ENCODE measurements around the gene SH3RF3.

Gene SH3RF3

DNA sequence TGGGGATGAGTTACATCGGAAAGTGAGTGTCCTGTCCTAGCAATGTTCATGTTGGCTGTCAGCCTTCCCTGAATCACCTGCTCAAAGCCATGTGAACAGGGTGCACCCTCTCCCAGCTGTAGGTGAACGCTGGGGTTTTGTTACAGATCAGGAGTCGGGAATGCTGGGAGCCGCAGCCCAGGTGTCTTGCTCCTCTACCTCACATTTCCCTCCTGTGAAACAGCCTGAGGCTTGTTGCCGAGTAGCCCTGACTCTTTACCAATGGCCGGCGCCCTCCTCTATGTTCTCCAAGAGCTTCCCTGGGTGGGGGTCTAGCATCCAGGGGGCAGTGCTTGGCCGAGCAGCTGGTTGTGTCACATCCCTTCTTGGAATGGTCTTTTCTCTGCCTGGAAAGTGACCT lies 164.7 kb downstream of the SH3RF3 start:
- no peak for DNase-seq

DNA sequence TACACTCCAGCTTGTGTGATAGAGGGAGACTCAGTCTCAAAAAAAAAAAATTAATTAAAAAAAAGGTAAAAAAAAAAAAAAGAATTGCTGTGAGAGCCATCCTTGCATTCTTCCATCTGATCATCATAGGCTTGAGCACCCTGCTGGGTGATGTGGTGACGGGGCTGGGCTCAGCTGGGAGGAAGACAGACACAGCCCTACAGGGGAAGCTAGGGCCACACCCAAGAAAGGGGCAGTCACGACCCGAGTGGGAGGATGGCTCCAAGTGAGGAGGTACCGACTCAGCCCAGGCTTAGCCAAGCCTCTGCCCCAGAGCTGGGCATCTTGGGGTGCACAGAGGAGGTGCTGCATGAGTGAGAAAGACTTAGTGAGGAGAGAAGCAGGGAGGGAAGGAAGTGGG lies 165.5 kb downstream of the SH3RF3 start:
- no peak for DNase-seq

DNA sequence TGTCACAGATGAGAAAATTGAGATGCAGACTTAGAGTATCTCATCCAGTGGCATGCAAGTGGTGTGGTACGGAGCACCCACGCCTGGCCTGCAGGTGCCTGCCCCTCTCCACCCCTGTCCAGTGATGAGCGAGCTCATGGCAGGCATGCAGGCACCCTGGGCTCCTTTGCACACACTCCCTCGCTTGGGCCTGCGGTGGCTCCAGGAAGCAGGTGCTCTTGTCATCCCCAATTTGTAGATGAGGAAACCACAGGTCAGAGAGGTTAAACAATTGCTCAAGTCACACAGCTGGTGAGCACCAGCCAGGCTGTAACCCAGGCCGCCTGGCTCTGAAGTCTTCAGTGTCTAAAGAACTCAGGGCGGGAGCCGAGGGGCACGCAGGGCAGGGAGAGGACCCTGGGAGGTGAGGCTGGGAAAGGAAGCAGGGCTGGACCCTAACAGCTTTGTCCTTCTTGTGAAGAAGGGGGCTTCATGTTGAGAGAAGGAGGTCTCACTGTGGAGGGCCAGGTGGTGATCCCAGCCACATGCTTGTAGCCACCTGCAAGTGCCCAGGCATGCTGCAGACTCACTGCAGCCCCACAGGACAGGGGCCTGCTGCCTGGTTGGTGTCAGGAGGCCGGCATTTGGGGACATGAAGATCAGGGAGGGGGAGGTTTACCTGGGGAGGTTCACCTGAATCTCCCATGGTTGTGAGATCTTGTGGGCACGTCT lies 166.2 kb downstream of the SH3RF3 start:
- DNase-seq, result no peak

DNA sequence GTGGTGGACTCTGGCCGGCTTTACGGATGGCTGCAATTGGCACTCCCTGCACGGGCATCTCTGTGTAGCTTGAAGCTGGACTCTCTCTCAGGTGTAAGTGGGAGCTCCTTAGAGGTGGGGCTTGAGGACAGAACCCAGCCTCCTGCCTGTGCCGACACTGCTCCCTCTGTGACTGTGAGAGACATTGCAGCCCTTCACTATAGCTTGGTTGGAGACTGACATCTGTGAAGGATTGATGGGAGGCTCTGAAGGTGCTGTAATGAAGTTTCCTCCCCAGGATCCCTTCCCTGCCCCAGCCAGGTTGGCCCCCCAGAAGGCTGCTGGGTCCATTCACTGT lies 166.7 kb downstream of the SH3RF3 start:
- DNase-seq, result no peak

DNA sequence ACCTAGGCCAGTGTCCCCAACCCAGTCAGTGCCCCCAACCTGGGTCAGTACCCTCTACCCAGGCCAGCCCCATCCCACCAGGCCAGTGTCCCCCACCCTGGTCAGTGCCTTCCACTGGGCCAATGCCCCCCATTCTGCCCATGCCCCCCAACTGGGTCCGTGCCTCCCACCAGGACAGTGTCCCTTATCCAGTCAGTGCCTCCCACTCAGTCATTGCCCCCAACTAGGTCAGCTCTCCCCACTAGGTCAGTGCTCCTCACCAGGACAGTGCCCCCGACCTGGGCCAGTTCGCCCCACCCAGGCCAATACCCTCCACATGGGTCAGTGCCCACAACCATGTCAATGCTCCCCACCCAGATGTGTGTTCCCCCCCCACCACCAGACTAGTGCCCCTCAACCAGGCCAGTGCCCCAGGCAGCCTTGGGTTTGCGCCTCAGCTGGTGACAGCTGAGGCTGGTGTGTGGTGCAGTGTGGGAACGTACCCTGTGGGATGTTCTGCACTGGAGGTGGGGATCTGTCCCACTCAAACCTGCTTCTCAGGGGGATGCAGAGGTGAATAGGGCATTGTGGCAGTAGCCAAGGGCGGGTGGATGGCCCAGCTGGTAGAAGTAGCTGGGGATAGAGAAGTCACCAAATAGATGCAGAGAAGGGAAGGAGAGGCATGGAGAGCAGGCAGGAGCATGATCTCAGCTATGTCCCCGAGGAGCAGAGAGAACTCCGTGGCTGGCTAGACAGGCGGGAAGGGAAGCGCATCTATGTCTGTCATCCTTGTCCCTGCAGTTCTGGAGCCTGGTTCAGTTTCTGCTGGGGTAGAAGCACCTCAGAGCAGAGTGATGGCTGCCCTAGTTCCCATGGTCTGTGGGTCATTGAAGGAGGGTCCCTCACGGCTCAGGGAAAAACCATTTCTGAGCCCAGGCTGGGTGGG lies 168.8 kb downstream of the SH3RF3 start:
- no peak for DNase-seq

DNA sequence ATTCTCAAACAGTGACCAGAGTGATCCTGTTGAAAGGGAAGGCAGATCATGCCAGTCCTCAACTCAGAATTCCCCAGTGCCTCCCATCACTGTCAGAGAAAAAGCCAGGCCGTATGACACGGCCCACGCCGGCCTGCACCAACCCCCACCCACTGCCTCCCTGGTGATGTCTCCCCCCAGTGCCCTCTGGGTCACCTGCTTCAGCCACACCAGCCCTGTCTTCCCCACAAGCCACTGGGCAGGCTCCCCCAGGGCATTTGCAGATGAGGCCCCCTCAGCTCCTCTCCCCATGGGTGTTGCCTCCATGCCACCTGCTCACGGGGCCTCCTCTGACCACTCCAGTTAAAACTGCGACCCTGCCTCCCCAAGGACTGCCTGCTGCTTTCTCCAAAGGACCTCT lies 169.8 kb downstream of the SH3RF3 start:
- DNase-seq, result no peak

DNA sequence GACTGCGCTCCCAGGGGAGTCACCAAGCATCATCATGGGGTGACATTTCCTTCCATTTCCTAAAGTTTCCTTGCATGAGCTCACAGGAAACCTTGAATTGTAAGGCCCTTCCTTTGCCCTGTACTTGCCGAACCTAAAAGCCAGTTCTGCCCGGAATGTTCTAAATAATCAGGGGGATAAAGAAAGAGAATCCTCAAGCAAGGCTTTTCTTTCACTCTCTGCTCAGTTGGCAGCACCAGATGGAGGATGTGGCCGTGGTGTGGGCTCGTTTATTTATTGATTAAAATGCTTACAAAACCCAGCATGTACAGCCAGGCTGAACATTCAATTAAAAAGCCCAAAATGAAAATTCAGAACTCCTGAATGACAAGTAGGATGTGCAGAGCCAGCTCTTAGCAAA lies 170.5 kb downstream of the SH3RF3 start:
- no peak for DNase-seq

DNA sequence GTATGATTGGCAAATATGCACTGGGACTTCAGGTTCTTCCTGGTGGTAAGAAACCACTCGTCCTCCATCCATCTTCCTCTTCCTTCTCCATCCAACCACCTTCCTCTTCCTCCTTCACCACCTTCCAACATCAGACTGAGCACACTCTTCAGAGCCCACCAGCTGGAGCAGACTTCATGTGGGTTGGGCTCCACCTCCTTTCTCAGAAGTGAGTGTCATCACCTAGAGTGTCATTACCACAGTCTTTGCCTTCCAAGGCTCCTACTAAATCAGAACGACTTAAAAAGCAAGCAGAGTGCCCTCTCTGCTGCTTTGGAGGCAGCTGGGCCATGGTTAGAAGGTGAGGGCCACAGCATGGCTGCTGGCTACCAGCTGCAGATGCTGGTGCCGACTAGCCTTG lies 171.6 kb downstream of the SH3RF3 start:
- no peak for DNase-seq

DNA sequence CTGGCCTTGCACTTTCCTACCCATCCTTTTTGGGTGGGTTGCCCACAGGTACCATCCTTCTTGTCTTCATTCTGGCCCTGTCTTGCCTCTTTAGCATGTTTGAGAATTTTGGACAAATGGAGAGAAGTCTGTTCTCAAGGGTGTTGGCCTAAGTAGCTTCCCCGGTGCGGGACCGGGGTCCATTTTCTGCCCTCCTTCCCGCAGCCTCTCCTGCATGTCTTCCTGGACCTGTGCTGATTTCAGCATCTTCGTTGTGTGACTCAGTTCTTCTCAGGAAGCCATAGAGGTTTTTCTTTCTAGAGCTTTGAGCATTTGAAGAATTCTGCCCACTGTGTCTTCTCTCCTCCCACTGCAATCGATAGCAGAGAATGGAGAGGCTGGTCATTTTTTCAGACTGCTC lies 172.7 kb downstream of the SH3RF3 start:
- DNase-seq, result no peak

DNA sequence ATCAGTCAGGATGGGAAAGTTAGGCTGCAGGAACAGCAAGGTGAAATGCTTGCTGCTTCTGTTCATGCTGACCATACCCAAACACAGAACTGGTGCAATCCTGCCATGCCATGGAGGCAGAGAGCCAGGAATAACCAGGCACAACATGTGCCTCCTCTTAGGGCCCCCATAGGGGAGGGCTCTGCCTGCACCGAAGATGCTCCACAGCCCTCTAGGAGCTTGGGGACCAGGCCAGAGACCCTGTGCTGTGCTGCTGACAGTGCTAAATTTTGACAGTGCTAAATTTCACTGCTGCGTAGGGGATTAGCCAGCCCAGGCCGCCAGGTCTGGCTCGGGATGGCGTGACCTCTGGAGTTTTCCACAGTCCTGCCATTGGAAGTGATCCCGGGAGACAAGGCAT lies 173.3 kb downstream of the SH3RF3 start:
- no peak for DNase-seq

DNA sequence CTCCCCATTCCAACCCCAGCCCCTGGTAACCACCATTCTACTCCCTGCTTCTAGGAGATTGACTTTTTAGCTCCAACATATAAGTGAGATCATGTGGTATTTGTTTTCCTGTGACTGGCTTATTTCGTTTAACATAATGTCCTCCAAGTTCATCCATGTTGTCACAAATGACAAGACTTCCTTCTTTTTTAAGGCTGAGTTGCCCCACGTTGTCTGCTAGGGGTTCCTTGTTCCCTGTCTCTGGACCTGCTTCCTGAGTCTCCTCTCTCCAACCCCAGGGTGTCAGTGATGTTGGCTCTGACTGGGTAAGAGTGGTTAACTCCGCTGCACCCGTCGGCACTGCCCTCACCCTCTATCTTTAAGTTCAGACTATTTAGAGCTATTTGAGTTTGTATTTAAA lies 175.2 kb downstream of the SH3RF3 start:
- DNase-seq, result no peak

DNA sequence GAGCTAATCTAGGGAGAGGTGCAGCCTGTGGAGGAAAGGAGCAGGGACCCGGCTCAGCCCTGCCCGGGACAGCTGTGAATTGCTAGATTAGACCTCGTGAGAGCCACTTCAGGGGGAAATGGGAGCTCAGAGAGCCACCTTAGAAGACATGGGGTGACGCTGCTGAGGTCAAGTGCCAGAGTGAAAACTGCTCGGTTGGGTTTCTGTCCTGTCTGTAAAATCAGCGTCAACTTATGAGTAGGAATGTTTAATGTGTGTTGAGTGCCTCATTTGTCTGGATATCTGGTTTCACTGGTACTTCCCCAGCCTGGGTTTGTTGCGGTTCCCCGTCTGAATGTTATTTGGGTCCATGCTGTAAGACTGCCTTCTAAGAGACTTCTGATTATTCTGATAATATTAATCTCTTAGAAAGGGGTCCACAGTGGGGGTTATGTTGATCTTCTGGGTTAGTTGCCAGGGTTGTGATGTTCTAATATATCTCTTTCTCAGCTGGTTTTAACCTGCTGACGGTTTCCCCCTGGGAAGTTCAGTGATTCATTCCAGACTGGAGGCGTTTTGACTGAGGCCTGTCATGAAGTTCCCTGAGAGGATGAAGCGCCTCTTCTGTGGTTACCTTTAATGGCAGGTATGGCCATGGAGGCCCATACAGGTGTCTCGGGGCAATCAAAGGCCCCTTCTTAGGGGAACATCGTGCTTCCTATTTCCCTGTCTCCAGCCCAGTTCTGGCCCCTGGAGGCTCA lies 175.9 kb downstream of the SH3RF3 start:
- DNase-seq, result no peak

DNA sequence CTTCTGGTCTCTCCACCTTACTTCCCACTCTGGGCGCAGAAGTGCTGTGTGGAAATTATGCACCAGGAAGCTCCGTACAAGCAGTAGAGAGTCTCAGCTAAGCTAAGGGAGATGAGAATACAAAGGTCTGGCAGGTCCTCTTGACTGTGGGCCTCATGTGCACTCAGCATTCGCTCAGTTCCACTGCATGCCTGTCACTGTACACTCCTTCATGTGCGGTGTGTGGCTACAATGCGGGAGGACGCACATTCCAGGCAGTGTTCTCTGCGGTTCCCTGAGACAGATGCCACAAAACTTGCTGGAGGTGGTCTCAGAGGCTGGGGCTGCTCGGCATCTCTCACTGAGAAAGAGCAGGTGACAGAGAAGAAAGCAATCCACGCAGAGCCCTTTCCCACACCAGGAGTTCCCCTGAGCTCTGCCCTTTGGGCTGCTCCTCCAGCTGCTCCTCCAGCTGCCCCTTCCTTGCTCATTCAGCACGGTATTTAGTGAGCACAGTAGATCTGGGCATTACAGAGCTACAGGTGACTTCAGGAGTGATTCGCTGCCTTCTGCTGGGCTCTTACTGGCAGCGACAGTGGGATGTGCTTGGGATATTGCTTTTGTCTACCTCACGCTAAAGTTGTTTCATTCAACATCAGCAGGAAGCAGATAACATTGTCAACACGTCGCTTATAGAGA lies 176.6 kb downstream of the SH3RF3 start:
- DNase-seq, result no peak

DNA sequence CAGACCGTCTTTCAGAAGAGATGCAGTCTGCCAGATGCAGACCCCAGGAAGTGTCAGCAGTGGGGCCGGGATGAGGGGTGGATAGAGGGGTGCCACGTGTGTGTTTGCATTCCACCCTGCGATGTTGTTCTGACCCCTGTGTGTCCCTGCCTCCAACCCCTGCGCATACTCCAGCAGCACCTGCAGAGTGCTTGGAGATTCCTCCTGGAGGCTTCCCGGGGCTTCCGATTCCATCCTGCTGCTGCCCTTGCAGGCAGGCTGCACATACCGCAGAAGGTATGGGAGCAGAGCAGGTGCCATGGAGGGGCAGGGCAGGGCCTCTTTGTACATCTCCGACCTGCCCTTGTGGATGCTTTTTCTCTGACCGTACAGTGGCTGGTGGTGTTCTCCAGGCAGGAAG lies 177.2 kb downstream of the SH3RF3 start:
- no peak for DNase-seq

DNA sequence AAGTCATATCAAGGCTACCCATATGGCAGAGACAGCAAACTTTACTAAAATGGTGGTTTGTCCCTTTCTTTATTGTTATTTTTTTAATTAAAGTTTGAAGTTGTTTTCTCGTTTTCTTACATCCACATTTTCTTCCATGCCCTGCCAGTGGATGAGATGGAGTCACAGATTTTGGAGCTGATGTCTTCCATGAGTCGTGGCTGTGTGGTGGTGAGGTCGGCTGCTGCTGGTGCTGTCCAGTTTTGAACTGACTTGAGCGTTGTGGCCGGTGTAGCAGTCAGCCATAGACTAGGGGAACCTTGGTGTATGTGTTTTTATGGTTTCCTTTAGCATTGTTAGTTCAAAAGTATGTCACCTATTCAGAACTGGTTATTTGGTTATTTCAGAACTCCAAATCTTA lies 182.8 kb downstream of the SH3RF3 start:
- DNase-seq, result no peak

DNA sequence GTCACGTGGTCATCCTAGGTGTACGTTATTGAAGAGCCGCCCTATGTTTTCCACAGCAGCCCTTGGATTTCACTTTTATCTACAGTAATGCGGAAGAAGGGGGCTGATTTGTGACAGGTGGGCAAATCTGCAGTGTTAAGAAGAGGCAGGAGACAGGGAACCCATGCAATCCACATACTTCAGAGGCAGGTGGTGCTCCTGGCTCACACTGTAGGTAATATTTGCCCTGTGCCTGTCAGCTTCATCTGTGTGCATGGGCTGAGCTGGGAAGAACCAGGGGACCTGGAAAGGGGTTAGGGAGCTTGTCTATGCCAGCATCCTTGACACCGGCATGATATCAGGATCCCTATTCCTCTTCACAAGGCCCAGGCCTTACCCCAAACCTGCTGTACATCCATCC lies 183.9 kb downstream of the SH3RF3 start:
- DNase-seq, result no peak

DNA sequence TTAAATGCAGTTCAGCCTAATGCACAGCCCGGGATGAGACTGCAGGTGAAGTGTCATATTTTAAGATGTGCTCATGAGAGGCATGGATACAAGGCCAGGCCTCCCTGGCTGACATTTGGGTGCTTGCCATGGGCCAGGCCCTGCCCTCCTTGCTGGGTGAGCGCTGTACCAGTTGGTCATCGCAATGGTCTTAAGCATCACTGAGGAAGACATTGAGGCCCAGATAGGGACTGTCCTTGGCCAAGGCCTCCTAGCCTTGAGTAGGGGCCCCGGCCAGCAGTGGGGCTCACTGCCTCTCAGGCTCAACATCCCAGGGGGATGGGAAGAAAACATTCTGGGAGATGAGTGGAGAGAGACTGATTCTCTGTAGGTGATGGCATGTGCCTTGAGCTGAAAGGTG lies 184.3 kb downstream of the SH3RF3 start:
- no peak for DNase-seq

DNA sequence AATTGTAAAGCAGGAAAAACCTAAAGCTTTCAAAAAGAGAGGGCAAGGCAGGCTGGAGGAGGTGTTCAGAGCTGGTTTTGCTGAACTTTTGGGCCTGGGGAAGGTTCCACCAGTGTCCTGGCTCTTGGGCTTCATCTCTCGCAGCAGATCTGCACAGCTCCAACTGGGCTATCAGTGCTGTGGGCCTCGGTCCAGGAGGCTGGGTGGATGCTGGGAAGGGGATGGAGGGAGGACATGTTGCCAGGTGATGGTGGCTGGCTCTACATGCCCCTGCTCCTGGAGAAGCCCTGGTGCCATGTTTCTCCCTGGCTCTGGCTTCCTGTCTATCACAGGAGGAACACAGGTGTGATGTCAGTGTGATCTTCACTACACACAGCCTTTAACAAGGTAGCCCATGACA lies 187.1 kb downstream of the SH3RF3 start:
- no peak for DNase-seq

DNA sequence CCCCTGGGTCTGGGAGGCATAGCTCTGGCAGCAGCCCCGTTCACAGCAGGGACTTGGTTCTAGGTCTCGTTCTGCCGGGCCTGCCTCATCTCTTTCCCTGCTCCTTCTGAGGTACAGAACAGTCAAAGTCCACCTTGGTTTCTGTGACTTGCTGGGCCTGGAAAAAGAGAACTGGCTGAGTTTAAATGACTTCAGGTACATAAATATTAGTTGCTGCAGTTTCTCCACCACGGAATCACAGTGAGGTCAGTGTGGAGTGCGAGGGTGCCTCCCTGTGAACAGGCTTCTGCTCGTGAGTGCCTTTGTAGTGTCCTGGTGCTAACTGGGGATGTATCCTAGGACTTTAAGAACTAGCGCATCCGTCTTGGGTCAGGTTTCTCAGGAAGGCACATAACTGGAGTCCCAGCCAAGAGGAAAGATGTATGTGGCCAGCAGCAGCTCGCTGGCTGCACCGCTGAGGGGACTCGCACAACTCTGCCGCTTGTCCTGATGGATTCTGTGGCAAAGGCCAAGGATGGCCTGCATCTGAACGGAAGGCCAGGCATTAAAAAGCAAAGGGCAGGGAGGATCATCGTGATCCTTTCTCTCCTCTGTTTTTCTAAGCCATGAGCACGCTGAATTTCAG lies 188.6 kb downstream of the SH3RF3 start:
- no peak for DNase-seq

DNA sequence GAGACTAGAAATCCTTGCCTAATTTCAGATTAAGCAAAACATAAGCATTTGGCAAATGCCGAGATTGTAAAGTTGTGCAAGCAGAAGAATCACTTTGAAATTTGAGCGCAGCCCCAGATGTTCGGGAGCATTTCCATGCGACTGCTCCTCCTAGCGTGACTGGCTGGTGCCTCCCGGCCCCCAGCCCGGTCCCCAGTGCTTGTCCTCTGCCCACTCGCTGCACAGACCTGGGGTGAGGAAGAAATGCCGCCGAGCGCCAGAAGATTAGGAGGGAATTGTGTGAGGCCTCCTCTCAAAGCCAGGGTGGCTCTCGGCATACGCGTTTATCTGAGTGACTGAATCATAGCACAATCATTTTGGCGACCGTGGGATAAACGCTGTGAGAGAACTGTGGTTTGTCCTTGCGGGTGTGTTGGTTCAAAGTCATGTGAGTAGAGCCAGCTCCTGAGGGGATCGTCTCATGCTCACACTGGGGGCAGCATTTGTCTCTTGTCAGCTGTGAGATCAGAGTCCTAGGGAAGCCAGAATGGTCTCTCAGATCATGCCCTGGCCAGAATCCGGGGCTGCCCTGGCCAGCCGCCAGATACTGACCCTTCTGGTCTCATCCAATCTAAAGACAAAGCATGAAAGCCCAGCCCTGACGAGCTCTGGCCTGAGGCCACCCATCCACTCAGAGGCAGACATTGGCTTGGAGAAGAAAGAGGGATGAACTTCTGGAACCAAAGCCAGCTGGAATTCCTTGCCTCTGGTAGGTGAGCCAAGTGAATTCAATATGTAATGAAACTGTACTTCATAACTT lies 189.3 kb downstream of the SH3RF3 start:
- no peak for DNase-seq

DNA sequence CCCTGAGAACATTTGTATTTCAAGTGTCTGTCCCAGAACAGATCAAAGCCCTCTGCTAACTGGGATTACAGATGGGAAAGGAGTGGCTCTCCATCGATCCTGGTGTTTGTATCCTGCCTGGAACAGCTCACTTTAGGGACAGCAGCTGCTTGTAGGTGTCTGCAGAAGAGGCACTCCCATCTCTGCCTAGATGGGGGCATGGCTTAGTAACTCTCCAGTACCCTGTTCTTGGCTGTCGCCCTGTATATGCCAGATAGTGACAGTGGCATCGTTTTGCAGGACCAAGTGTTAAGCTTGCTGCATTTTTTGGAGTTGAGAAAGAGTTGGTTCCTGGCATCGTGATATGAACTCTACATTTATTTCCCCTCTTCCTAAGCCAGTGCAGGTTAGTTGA lies 189.9 kb downstream of the SH3RF3 start:
- DNase-seq, result no peak
